ENCODE data around the gene ANGPTL4.

The ANGPTL4 gene

GRCh38 chr19:8423817-8424223, 59.9 kb downstream of the ANGPTL4 start:
- 0 out of 2 replicates have a peak, but pooled peaks have one; percentile 6 for TF ChIP-seq ISL1 (CRISPR knock-in tag; IDR thresholded peaks at IDR 0.05)
- TF ChIP-seq PPARA (CRISPR knock-in tag; IDR thresholded peaks at IDR 0.05; ENCODE audit: borderline replicate concordance) = no peak
- no peak for TF ChIP-seq SNAI2 (CRISPR knock-in tag; IDR thresholded peaks at IDR 0.05)
- peak; percentile 98 for ATAC-seq

Measured in SK-N-SH treated with all-trans-retinoic acid at 6 μM for 48 hours (cell line).